ENCODE results near the gene IGF2BP3. TPM values are rescaled to one million over a fixed set of nuclear protein-coding genes. Genes with fewer than 3 reads are reported as not detected.

The IGF2BP3 gene
- total and polyA plus RNA-seq, 10 of the 15 experiments (the other 5 are each of a cell fraction or from before 2014, with no cell fraction given) = 4.6 to 61.2 (median 36.9) TPM

GRCh38 chr7:23291957-23292560, 178.2 kb downstream of the IGF2BP3 start:
- no TSS peak for BruUV-seq (replicated peaks)
- Histone ChIP-seq H3K27ac (ENCODE audit: control insufficient read depth, insufficient read depth) (no peak overlapping the region), H3K9ac (ENCODE audit: control insufficient read depth, insufficient read depth, low read length) (no peak overlapping the region), H3K4me3 (no peak overlapping the region), H3K4me2 (ENCODE audit: control insufficient read depth, insufficient read depth) (no peak overlapping the region), H3K9me3 (replicated peaks; ENCODE audit: control insufficient read depth, insufficient read depth, low read length) (no peaks in the 10 kb centered on the region), H3K27me3 (replicated peaks in 1 of 2; ENCODE audit: control insufficient read depth in 2 of 2, insufficient read depth in 2 of 2, low read length in 1 of 2) (no peaks in the 10 kb centered on the region), H3K4me1 (ENCODE audit: control insufficient read depth, insufficient read depth, low read length) (no peaks in the 10 kb centered on the region), H4K20me1 (ENCODE audit: control insufficient read depth, insufficient read depth) (no peaks in the 10 kb centered on the region), H3K79me2 (ENCODE audit: control insufficient read depth, insufficient read depth, low read length) (no peaks in the 10 kb centered on the region), H2AFZ (ENCODE audit: control insufficient read depth, low read depth, low read length) (no peak overlapping the region), H3K36me3 (ENCODE audit: control insufficient read depth in 2 of 2, insufficient read depth in 2 of 2, low read length in 1 of 2) (no peaks in the 10 kb centered on the region)
- RAD21 ChIA-PET (ENCODE audit: unreplicated experiment) = interaction anchor here (1.0 kb wide), 1 partner anchor 18 kb away, joined by 3 read pairs; no protein-coding TSS in a partner anchor
- TF ChIP-seq BACH1 (IDR thresholded peaks at IDR 0.05; ENCODE audit: borderline replicate concordance) (no peak), NR2C2 (IDR thresholded peaks at IDR 0.05; ENCODE audit: borderline replicate concordance, control insufficient read depth, insufficient read length, low read depth) (no peak), MEF2A (IDR thresholded peaks at IDR 0.05; ENCODE audit: insufficient read depth, low read depth, low read length) (no peak), CBX5 (IDR thresholded peaks at IDR 0.05; ENCODE audit: low read depth) (no peak), HDAC6 (IDR thresholded peaks at IDR 0.05; ENCODE audit: unreplicated experiment) (no peak), NFYB (IDR thresholded peaks at IDR 0.05; ENCODE audit: insufficient read depth, low read depth, low read length) (no peak), JUNB (IDR thresholded peaks at IDR 0.05) (no peak), ZNF384 (IDR thresholded peaks at IDR 0.05; ENCODE audit: borderline replicate concordance, low read depth, low read length) (no peak), POLR2A (IDR thresholded peaks at IDR 0.05; ENCODE audit: low read depth, low read length) (no peak), SIX5 (IDR thresholded peaks at IDR 0.05; ENCODE audit: low read depth, low read length, severe bottlenecking) (no peak), TAF1 (IDR thresholded peaks at IDR 0.05; ENCODE audit: borderline replicate concordance, low read depth, low read length) (no peak), IRF4 (IDR thresholded peaks at IDR 0.05; ENCODE audit: low read depth, low read length) (no peak), GATAD2B (conservative IDR thresholded peaks at IDR 0.05; ENCODE audit: low read depth) (no peak)
- WGBS (ENCODE audit: insufficient coverage, insufficient replicate concordance, low lambda C conversion rate, missing lambda C conversion rate) = 42% methylated on average over 3 of the region's 3 CpGs
- FAIRE-seq (no peak), DNase-seq (ENCODE audit: low read depth, low spot score) (no peak), ATAC-seq (no peak)
- in situ Hi-C loops (cut with MboI) (no loop called here), intact Hi-C loops (cut with micrococcal nuclease; ENCODE audit: unreplicated experiment) (no loop called here)
- CTCF ChIA-PET = interaction anchor here (1.0 to 2.1 kb wide), 3 partner anchors 10 to 22 kb away, joined by 3 to 8 read pairs (median 3); no protein-coding TSS in a partner anchor
- SMC1A ChIA-PET (ENCODE audit: uncharacterized antibody, unreplicated experiment) = interaction anchor here (0.9 to 2.1 kb wide), 2 partner anchors 16 to 248 kb away, joined by 3 to 6 read pairs; no protein-coding TSS in a partner anchor
- POLR2A ChIA-PET = no interaction called here

Data from GM12878 (cell line).